Measurements from ENCODE around the gene RBFOX2. TPM values are rescaled to one million over a fixed set of nuclear protein-coding genes. Genes with fewer than 3 reads are reported as not detected.

Gene RBFOX2
- total and polyA plus RNA-seq, 2 of the 8 experiments (the other 6 are each of a cell fraction or from before 2014, with no cell fraction given) = 121 to 122 TPM

GRCh38 chr22:35904752-35905151 lies 123.9 kb downstream of the RBFOX2 start:
- Histone ChIP-seq H3K9ac (replicated peaks in 1 of 4; ENCODE audit: extremely low read depth in 1 of 4, low read depth in 3 of 4, low read length in 3 of 4) (no peak overlapping the region), H3K79me1 (ENCODE audit: low read depth, low read length) (peaks cover 3% of the 10 kb centered on the region; the same call in 1 of the 2 replicates), H3K23me2 (ENCODE audit: low read depth, low read length) (peaks cover 3% of the 10 kb centered on the region; the same call in 1 of the 2 replicates), H2BK20ac (ENCODE audit: low read length) (no peak overlapping the region), H3K27me3 (replicated peaks in 1 of 4; ENCODE audit: control insufficient read depth in 3 of 4, extremely low read depth in 1 of 4, insufficient read depth in 3 of 4, low read length in 3 of 4) (no peaks in the 10 kb centered on the region), H4K91ac (replicated peaks; ENCODE audit: insufficient read length, low read length) (no peak overlapping the region), H2AFZ (ENCODE audit: low read length) (no peak overlapping the region), H3K56ac (replicated peaks; ENCODE audit: insufficient read length, low read depth, low read length) (no peak overlapping the region), H4K5ac (ENCODE audit: insufficient read length, low read depth, low read length) (no peak overlapping the region), H3K4ac (replicated peaks; ENCODE audit: insufficient read length, low read depth, low read length) (no peak overlapping the region), H3K79me2 (ENCODE audit: control insufficient read depth in 1 of 2, insufficient read depth in 2 of 2, low read length in 2 of 2) (peaks cover 5 to 83% of the 10 kb centered on the region in 2 experiments), H3K9me3 (ENCODE audit: insufficient read depth in 2 of 2, low read depth in 1 of 2, low read length in 1 of 2) (no peaks in the 10 kb centered on the region), H4K20me1 (replicated peaks in 1 of 2; ENCODE audit: control insufficient read depth in 1 of 2, insufficient read depth in 2 of 2, low read length in 2 of 2) (peaks cover 1 to 3% of the 10 kb centered on the region in 2 experiments), H3K27ac (ENCODE audit: low read depth, low read length) (no peak overlapping the region), H2AK5ac (ENCODE audit: low read depth, low read length) (no peak overlapping the region), H2BK120ac (replicated peaks; ENCODE audit: low read depth, low read length) (no peak overlapping the region), H2BK12ac (ENCODE audit: low read depth, low read length) (no peak overlapping the region), H2BK5ac (ENCODE audit: low read depth, low read length) (no peak overlapping the region), H4K8ac (ENCODE audit: extremely low read depth, insufficient read depth, low read length) (no peak overlapping the region), H2BK15ac (ENCODE audit: low read length) (no peak overlapping the region), H3K4me2 (ENCODE audit: insufficient read depth in 1 of 2, low read depth in 2 of 2, low read length in 2 of 2) (no peak overlapping the region), H3K4me1 (replicated peaks in 1 of 4; ENCODE audit: control insufficient read depth in 3 of 4, insufficient read depth in 4 of 4, low read length in 3 of 4) (peaks cover 0 to 6% (median 2%) of the 10 kb centered on the region in 4 experiments; a peak in 3 of 7 replicates), H3K14ac (ENCODE audit: insufficient read length) (no peak overlapping the region), H3K23ac (ENCODE audit: insufficient read length) (no peak overlapping the region), H3K4me3 (ENCODE audit: extremely low read depth in 1 of 4, insufficient read depth in 2 of 4, low read depth in 3 of 4, low read length in 4 of 4) (no peak overlapping the region), H3K36me3 (ENCODE audit: control insufficient read depth in 2 of 4, insufficient read depth in 4 of 4, low read length in 3 of 4) (no peaks in the 10 kb centered on the region), H3K18ac (ENCODE audit: extremely low read depth, low read length) (no peak overlapping the region)
- 89% methylated on average over 6 of the region's 6 CpGs; no CpG with 5 or more reads in 1 of the 2 experiments for WGBS, 2 experiments (ENCODE audit: extremely low coverage in 1 of 2, insufficient coverage in 1 of 2, insufficient read length in 1 of 2, insufficient replicate concordance in 2 of 2, low coverage in 1 of 2, low lambda C conversion rate in 2 of 2, missing lambda C conversion rate in 1 of 2)
- DNase-seq (ENCODE audit: low read depth in 1 of 2, low spot score in 2 of 2) = no peak
- ChIA-PET POLR2A (ENCODE audit: partially characterized antibody) (interaction anchor here (0.8 to 2.0 kb wide), 2 partner anchors 10 to 25 kb away, joined by 3 to 4 read pairs; no protein-coding TSS in a partner anchor), CTCF (ENCODE audit: partially characterized antibody) (interaction anchor here (0.6 to 1.5 kb wide), 3 partner anchors 127 to 161 kb away, joined by 3 to 4 read pairs (median 4); no protein-coding TSS in a partner anchor)
- TF ChIP-seq ASH2L (IDR thresholded peaks at IDR 0.05; ENCODE audit: low read length) = no peak
- FAIRE-seq = no peak

Data from H1 (cell line).